HEK293T (cell line): ENCODE data around the gene DNMT1.

Experiments
- ARNT ChIP-seq: fragments of 450-650 bp; IDR thresholded peaks from 2 replicates; pipeline ENCODE4 v1.6.1; 2017; ENCODE audit warnings: mild to moderate bottlenecking
- BHLHE40 ChIP-seq: fragments of 450-650 bp; IDR thresholded peaks from 2 replicates; pipeline ENCODE4 v1.6.1; 2016; ENCODE audit warnings: mild to moderate bottlenecking, moderate library complexity, borderline replicate concordance
- ELF4 ChIP-seq: fragments of 450-650 bp; IDR thresholded peaks from 2 replicates; pipeline ENCODE4 v1.6.1; 2017; ENCODE audit warnings: antibody characterized with exemption
- FOXA1 ChIP-seq: fragments of 450-650 bp; IDR thresholded peaks from 2 replicates; pipeline ENCODE4 v1.6.1; 2016; ENCODE audit warnings: mild to moderate bottlenecking
- FOXK2 ChIP-seq: fragments of 450-650 bp; IDR thresholded peaks from 2 replicates; pipeline ENCODE4 v1.6.1; 2016; ENCODE audit warnings: mild to moderate bottlenecking
- FOXM1 ChIP-seq: fragments of 450-650 bp; IDR thresholded peaks from 2 replicates; pipeline ENCODE4 v1.6.1; 2017; ENCODE audit warnings: mild to moderate bottlenecking, borderline replicate concordance
- HDGF ChIP-seq: fragments of 450-650 bp; IDR thresholded peaks from 2 replicates; pipeline ENCODE4 v1.6.1; 2017; ENCODE audit warnings: antibody characterized with exemption, borderline replicate concordance
- L3MBTL2 ChIP-seq: fragments of 450-650 bp; conservative IDR thresholded peaks from 2 replicates; pipeline ENCODE4 v1.6.1; 2016; ENCODE audit warnings: mild to moderate bottlenecking
- LEF1 ChIP-seq: fragments of 450-650 bp; IDR thresholded peaks from 2 replicates; pipeline ENCODE4 v1.6.1; 2017; ENCODE audit warnings: mild to moderate bottlenecking, borderline replicate concordance
- NFRKB ChIP-seq: fragments of 450-650 bp; IDR thresholded peaks from 2 replicates; pipeline ENCODE4 v1.6.1; 2016; ENCODE audit warnings: mild to moderate bottlenecking, moderate library complexity
- SP1 ChIP-seq: fragments of 450-650 bp; IDR thresholded peaks from 2 replicates; pipeline ENCODE4 v1.6.1; 2017
- SUZ12 ChIP-seq: fragments of 450-650 bp; IDR thresholded peaks from 2 replicates; pipeline ENCODE4 v1.6.1; 2016; ENCODE audit warnings: mild to moderate bottlenecking
- TARDBP ChIP-seq: fragments of 450-650 bp; IDR thresholded peaks from 2 replicates; pipeline ENCODE4 v1.6.1; 2016
- ZNF384 ChIP-seq: fragments of 450-650 bp; IDR thresholded peaks from 2 replicates; pipeline ENCODE4 v1.6.1; 2016

- TF ChIP-seq ARNT (no peak), L3MBTL2 (no peak), LEF1 (no peak), ZNF384 (no peak), FOXK2 (no peak), NFRKB (no peak), SP1 (no peak), ELF4 (no peak), FOXM1 (no peak), TARDBP (no peak), HDGF (no peak), BHLHE40 (no peak), FOXA1 (no peak), SUZ12 (no peak)
Observed at GRCh38 chr19:10158485-10158884, 36.3 kb downstream of the DNMT1 start.
